Activated T-cell treated with anti-CD3 and anti-CD28 coated beads for 1 hour (primary cell): ENCODE results near the gene OGDHL.
"Not testable (repeated sequence)": the region's sequence is repeated elsewhere in the genome, so short reads cannot be mapped to it uniquely, and the experiment has no call there.

ENCODE experiments used
- DNase-seq: peaks from one replicate; pipeline ENCODE4 v3.0.0-alpha.2; 2020; ENCODE audit warnings: low read depth

Gene OGDHL

DNA sequence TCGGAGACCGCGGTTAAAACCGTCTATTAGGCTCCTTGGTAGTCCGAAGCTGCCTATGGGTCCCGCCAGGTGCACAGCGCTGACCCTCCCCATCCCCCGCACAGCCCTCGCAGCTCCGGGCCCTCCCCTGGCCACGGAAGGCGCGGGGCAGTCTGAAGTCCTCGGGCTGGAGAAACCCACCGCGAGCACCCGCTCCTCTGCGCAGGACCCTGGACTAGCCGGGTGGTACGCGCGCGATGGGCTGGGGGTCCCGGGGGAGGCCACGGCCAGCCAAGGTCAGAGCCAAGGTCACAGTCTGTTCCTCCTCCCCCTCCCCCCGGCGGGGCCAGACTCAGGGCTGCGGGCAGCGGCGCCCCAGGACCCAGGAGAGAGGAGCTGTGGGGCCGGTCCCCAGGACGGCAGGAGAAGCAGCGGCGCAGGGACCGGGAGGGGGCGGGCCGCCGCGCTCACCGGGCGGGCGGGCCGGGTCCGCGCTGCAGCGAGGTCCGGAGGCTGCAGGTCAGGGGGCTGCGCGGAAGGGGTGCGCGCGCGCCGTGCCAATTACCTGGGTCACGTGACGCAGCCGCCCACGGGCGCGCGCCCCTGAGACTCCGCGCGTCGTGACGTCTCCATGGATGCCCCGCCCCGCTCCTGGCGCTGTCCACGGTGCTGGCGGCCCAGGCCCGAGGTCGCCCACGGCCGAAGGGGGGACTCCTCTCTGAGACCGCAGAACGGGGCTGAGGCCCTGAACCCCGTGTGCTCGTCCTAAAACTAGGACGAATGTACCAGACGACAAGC lies at the start of gene OGDHL:
Gene OGDHL, minus strand, starts transcription at position 535 of the 777 bp plus-strand sequence. CDS start 3,731 bp downstream, outside the sequence.
- no peak for DNase-seq

DNA sequence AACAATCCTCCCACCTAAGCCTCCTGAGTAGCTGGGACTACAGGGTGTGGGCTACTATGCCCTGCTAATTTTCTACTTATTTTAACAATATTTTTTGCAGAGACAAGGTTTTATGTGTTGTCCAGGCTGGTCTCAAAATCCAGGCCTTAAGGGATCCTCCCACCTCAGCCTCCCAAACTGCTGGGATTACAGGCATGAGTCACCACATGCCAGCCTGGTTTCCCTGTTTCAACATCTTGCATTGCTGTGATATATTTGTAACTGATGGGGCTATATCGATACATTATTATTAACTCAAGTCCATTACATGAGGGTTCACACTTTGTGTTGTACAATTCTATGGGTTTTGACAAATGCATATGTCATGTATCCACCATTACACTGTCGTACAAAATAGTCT lies 41.9 kb upstream of the OGDHL start:
- no peak for DNase-seq

DNA sequence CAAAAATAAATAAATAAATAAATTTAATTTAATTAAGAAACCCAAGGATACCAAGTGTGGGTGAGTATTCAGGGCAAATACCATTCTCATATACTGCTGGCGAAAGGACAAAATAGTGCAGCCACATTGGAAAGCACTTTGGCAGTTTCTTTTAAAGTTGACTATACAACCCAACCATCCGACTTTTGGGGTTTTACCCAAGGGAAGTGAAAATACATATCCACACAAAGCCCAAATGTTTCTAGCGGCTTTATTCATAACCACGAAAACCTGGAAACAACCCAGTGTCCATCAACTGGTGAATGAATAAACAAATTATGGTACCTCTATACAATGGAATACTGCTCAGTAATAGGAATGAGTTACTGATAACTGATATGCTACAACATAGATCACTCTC lies 36.2 kb upstream of the OGDHL start:
- no peak for DNase-seq

DNA sequence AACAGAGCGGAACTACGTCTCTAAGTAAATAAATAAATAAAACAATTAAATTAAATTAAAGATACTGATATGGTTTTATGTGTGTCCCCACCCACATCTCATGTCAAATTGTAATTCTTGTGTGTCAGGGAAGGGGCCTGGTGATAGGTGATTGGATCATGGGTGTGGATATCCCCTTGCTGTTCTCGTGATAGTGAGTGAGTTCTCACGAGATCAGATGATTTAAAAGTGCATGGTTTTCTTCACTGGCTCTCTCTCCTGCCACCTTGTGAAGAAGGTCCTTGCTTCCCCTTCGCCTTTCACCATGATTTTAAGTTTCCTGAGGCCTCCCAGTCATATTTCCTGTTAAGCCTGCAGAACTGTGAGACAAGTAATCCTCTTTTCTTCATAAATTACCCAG lies 29.0 kb upstream of the OGDHL start:
- no peak for DNase-seq

DNA sequence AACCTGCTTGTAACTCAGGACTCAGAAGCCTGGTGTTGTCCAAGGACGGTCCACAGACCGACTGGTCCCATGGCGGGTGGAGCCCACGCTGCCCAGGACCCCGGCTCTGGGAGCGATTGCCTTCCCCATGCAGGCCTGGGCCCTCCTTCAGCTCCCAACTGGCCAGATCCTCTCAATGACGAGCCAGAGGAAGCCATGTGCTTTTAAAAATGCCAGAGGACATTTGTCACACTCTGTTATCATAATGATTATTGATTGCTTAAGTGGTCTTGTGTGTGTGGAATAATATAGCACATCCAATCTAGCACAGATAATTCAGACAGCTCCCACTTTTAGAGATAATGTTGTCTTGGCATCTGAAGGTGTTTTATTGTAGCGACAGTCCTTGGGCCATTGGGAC lies 22.6 kb upstream of the OGDHL start:
- DNase-seq = no peak

DNA sequence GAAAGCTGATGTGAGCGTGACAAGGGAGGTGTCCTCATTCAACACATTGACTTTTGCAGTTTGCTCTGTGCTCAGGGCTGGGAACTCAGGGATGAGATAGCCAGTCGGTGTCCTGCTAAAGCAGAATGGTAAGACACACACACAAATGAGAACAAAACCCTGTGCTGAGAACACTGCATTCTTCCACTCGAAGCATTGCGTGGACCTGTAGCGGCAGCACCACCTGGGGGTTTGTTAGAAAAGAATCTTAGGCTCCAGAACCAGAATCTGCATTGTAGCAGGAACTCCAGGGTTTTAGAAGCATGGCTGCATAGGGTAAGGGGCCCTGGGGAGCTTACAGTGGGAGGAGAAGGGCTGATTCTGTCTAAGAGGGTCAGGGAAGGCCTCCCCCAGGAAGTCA lies 21.5 kb upstream of the OGDHL start:
- DNase-seq = no peak

DNA sequence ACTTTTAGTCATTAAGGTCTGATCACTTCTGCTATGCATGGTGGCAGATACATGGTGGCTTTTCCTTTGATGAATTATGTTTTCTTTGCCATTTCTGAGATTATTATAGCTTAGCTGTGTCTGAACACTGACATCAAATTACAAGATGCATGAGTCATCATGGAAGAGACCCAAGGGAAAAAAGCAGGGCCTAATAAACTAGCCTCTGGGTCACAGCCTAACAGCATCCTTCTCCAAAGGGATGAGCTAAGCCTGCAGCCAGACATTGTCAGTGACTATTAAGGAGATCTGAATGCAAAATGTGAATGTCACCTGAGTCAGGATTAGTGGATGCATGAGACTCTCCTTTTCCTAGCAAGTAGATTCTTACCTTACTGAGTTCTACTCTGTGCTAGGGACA lies 19.1 kb upstream of the OGDHL start:
- DNase-seq = no peak

DNA sequence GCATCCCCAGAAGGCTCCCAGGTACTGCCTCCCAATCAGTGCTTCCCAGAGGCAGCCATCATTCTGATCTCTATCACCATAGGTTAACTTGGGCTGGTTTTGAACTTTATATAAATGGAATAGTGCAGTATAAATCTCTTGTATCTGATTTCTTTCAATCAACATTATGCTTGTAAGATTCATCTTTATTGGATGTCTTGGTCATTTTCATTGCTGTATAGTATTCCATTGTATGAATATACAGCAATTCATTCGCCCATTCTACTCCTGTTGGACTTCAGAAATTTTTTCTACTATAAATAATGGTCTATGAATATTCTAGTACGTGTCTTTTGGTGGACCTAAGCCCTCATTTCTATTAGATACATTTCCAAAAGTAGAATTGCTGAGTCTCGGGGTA lies 16.1 kb upstream of the OGDHL start:
- DNase-seq = no peak

DNA sequence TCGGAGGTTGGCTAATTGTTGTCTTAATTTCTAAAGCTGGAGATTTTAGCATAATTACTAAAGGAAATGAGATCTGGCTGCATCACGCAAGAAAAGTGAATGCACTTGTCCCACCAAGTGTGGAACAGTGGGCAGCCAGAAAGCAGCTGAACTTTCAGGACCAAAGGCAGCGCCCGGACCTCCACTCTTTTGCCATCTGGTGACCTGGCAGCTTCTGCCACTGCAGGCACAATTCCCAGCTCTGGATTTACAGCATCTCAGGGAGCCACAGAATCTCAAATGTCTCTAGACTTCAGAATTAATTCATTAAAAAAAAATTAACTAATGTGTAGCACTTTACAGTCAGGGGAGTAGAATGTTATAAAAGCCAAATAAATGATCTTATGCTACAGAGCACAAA lies 14.7 kb upstream of the OGDHL start:
- DNase-seq = no peak

DNA sequence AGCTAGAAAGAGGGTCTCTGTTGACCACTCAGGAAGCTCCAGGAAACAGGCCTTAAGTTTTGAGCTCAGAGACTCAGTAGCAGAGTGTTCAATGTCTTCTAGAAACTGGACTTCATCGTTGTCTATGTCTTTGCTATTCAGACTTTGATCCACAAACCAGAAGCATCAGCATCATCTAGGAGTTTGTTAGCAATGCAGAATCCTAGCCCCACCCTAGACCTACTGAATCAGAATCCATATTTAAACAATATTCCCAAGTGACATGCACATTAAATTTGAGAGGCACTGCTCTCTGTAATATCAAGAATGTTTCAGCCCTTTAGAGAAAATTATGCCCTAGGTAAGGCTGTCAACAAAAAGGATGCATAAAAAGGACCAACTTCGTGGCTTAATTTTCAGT lies 12.9 kb upstream of the OGDHL start:
- no peak for DNase-seq

DNA sequence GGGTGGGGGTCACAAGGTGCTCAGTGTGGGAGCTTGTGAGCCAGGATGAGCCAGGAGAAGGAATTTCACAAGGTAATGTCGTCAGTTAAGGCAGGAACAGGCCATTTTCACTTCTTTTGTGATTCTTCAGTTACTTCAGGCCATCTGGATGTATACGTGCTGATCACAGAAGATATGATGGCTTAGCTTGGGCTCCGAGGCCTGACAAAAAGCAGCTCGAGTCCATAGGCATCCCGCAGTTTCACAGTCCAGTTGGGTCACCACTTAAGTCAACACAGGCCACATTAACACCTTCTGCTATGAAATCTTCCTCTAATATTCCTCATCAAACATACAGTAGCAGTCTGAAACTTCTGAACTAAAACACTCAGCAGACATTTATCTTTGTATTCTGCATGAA lies 10.8 kb upstream of the OGDHL start:
- DNase-seq = not testable (repeated sequence)

DNA sequence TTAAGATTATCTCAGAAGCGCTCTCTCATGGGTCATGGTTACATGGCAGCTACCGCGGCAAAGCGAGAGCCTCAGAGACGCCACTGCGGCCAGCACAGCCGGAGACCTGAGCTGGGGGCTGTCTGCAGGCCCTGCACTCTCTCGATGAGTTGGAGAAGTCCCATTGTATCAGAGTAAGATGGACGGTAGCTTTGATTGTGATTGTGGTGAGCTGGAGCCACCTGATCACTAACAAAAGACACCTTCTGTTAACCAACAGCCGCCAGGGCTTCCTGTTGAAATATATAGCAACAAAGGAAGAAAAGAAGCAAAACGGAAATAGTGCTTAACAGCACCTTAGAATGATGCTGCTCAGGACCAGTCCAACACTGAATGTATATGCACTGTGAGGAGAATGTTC lies 8.9 kb upstream of the OGDHL start:
- not testable (repeated sequence) for DNase-seq

DNA sequence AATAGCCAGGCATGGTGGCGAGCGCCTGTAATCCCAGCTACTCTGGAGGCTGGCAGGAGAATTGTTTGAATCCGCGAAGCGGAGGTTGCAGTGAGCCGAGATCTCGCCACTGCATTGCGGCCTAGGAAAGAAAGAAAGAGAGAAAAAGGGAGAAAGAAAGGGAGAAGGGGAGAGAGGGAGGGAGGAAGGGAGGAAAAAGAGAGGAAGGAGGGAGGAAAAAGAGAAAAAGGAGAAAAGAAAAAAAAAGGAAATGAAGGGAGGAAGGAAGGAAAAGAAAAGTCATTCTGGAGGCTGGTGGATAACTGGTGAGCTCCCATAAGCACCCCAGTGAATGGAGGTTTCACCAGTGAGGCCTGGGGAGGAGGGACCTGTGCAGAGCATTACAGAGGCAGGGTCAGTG lies 7.6 kb upstream of the OGDHL start:
- DNase-seq = no peak

DNA sequence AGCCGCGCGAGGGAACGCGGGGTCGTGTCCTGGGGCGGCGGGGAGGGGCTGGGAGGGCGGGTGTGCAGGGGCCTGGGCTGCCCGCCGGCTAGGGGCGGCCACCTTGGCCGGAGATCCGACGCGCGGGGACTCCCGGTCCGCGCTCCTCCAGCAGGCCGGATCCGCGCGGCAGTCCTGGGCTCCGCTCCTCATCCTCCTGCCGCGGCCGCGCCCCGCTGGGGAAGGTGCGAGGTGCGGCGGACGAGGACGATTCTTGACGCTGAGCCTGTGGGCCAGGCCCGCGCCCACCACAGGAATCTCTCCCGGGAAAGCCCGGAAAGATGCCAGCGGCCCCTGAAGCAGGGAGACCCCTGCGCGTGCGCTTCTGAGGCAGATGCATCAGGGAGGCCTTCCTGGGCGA lies 6.6 kb upstream of the OGDHL start:
- DNase-seq = no peak

DNA sequence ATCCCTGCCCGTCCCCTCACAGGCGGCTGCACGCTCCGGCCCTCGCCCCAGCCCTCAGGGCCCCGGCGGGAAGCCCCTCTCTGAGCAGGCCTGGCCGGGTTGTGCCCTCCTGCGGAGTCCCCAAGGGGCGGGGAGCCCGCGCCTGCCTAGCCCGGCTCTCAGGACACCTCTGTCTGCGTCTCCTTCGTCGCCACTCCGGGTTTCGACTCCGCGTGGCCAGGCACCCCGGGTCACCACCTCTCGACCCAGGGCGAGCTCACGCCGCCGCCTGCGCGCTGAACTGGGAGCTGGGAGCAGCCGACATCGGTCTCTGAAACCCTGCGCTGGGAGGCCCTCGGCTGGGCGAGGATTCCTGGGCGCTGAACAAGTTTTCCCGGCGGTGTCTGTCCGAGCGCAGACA lies 6.2 kb upstream of the OGDHL start:
- DNase-seq = no peak

DNA sequence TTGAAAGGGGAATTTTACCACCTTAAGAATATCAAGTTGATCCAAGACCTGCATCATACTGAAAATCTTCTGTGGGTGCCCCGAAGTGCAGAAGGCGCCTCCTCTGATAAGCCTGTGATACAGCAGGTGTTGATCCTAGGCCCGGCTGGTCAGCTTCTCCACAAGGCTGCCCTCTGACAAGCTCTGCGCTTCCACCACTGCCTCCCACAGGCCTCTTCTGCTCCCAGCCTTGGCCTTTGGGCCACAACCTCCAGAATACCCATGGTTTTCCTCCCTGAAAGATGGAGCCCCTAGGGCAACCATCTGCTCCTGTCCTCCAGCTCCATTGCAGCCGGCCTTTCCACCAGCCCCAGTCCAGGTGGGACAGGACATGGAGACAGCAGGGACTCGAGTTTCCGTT lies 5.6 kb upstream of the OGDHL start:
- DNase-seq = no peak

DNA sequence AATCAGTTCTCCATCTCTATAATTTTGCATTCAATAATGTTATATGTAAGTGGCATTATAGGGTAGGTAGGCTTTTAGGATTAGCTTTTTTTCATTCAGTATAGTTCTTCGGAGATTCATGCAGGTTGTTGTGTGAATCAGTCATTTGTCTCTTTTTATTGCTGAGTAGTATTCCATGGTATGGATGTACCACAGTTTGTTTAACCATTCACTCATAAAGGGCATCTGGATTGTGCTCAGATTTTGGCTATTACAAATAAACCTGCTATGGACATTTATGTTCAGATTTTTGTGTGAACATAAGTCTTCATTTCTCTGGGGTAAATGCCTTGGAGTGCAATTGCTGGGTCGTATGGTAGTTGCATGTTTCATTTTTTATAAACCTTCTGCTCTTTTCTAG lies 4.4 kb upstream of the OGDHL start:
- no peak for DNase-seq

DNA sequence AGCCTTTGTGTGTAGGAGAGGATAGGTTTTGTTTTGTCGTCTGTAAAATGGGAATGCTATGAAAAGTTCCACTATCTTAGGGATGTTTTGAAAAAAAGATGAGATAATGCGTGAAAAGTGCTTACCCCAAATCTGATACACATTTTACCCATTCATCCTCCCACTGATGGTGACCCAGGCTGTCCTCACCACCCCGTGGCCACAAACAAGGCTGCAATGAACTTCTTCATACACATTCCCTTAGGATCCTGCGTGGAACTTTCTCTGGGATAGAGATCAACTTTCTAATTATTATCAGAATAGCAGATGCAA lies 399 bp upstream of the OGDHL start:
- DNase-seq = no peak

DNA sequence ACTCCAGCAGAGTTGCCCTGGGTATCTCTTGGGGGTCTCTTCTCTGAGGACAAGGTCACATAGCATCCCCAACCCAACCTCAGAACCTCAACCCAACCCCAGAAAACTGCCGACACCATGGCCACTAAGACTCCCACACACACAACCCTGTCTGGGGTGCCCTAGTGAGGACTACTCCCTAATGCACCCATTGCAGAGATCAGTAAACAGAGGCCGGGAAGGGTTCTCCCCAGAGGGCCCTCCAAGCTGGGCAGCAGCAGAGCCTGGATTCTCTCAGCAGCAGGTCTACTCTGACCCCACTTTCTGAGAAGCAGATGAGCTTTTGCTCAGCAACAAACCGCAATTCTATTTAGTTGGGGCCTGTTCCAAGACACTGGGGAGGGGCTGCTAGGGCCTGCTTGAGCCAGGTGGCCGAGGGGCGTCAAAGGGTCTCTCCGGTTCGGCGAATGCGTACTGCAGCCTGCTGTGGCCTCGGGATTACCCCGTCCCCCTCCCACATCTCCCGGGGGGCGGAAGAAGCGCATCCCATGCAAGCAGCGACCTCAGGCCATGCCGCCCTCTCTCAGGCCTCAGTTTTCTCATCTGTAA lies 828 bp downstream of the OGDHL start:
- no peak for DNase-seq

DNA sequence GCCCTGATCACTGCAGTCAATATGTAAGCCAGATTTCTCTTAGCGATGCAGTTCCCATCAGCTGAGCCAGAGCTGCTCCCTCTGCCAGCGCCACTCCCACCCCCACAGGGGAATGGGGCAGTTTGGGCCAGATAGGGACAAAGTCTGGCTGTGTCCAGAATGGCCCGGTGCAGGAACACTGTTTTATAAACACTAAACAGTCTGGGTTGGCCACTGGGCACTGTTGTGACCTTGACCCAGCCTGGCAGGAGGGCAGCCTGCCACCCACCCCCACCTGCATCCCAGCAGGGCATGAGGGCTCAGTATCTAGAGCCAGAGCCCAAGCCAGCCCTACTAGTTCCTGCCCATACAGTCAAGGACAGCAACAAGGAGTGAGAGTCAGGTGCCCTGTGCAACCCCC lies 1.3 kb downstream of the OGDHL start:
- DNase-seq = no peak

DNA sequence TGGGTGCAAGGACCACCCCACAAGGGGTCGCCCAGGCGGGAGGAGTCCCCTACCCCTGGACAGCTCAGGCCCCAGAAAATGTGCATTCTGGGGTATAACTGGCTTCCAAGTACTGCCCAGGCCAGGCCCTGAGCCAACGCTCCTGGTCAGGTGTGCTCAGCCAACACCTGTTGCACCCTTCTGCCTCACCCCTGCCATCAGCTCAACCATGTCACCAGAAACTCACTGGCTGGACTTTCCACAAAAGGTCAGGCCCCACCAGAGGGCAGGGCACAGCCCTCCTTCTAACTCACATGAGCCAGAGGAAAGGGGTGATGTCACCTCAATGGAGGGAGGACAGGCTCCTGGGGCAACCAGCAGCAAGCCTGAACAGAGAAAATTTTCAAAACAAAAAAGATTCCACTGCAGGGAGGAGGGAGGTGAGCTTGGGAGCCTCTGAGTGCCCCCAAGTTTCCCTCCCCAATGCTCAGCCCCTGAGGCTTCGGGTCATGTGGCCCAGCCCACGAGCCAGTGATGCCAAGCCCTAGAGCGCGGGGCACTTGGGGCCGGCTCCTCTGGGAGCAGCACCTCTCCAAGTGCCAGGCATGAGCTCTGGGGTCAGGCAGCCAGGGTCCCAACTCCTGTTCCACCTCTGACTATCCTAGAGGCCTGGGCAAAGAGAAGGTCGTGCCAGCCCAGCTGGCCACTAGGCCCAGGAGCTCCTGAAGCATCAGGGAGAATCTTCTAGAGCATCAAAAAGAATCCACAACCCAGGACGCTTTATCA lies 2.2 kb downstream of the OGDHL start:
- DNase-seq = no peak

DNA sequence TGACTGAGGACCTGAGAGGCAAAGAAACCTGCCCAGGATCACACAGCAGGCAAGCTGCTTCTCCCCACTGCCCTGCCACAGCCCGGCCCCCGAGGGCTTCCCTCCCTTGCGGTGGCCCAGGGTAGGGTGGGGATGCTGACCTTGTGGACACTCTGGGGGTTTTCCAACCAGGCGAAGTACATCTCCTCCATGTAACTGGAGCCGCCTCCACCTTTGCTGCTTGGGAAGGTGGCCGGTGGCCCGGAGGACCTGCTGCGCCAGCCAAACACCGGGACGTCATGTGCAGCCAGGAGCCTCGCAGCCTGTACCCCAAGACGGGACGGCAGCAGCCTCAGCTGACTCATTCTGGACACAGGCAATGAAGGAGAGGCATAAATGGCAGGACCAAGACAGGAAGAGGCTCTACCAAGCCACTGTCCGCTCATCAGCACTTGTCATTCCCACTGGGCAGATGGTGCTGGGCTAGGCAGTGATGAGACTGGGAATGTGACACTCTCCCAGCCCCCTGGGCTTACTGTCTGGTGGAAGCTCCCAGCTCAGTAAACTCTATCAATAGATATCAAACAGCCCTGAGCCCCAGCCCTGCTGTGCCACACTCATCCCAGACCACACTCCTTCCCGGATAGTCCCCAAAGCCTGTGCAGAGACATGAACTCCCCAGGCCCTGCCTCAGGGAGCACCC lies 3.7 kb downstream of the OGDHL start:
- DNase-seq = no peak

DNA sequence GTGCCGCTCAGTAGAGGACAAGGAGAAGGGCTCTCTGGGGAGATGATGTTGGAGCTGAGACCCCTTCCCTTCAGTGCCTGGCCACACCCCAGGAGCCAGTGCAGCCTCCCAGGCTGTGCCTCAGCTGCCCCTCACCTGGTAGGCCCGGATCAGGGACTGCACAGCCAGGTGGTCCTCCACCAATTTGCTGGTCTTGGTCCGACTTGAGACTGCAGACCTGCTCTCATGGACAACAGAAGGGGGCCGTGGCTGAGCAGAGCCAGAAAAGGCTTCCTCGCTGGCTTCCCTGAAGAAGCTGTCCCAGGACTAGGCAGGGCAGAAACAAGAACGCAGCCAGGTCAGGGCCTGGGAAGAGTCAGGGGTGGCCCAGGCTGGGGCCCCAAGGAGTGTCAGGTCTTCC lies 5.5 kb downstream of the OGDHL start:
- DNase-seq = no peak
